ENCODE results near the gene KPTN. TPM values are rescaled to one million over a fixed set of nuclear protein-coding genes. Genes with fewer than 3 reads are reported as not detected.

Gene KPTN
- polyA plus RNA-seq, 1 experiment, result 12.1 TPM

- Histone ChIP-seq H3K27me3 (ENCODE audit: control insufficient read depth, insufficient read depth, low read length) (peaks cover 9% of the 10 kb centered on the region), H3K4me3 (ENCODE audit: low read depth, low read length) (no peak overlapping the region), H3K36me3 (ENCODE audit: control insufficient read depth, insufficient read depth, low read length) (no peaks in the 10 kb centered on the region)
- DNase-seq (ENCODE audit: low read depth), result no peak
- POLR2A ChIA-PET, result no interaction called here
- CTCF ChIA-PET, result interaction anchor here (1.3 to 2.7 kb wide), 2 partner anchors 8 to 40 kb away, joined by 3 to 19 read pairs; partner anchors contain the start of genes KPTN and NAPA
- no peak for TF ChIP-seq CTCF (IDR thresholded peaks at IDR 0.05; ENCODE audit: insufficient read depth, low read depth, low read length)
Measured at GRCh38 chr19:47475465-47475864, 8.6 kb downstream of the KPTN start.

DNA sequence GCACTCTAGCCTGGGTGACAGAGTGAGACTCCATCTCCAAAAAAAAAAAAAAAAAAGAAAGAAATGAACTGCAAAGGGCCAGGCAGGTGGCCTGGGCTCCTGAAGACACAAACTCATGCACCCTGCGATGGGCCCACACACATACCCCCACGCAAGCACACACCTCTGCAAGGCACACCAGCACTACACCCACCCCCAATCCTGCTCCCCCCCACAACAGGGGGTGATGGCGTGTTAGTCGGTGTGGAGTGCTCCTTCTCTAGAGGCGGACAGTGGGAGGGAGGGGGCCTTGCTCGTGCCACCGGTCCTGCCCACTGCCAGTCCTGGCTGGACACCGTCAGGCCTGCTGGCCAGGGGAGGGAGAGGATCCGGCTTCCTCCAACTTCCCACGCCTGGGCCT, 10.7 kb downstream of the KPTN start:
- no peak for DNase-seq (ENCODE audit: low read depth)
- POLR2A ChIA-PET, result no interaction called here
- Histone ChIP-seq H3K27me3 (ENCODE audit: control insufficient read depth, insufficient read depth, low read length) (peaks cover 25% of the 10 kb centered on the region), H3K4me3 (ENCODE audit: low read depth, low read length) (no peak overlapping the region), H3K36me3 (ENCODE audit: control insufficient read depth, insufficient read depth, low read length) (no peaks in the 10 kb centered on the region)
- CTCF ChIA-PET, result no interaction called here
- TF ChIP-seq CTCF (IDR thresholded peaks at IDR 0.05; ENCODE audit: insufficient read depth, low read depth, low read length), result no peak

DNA sequence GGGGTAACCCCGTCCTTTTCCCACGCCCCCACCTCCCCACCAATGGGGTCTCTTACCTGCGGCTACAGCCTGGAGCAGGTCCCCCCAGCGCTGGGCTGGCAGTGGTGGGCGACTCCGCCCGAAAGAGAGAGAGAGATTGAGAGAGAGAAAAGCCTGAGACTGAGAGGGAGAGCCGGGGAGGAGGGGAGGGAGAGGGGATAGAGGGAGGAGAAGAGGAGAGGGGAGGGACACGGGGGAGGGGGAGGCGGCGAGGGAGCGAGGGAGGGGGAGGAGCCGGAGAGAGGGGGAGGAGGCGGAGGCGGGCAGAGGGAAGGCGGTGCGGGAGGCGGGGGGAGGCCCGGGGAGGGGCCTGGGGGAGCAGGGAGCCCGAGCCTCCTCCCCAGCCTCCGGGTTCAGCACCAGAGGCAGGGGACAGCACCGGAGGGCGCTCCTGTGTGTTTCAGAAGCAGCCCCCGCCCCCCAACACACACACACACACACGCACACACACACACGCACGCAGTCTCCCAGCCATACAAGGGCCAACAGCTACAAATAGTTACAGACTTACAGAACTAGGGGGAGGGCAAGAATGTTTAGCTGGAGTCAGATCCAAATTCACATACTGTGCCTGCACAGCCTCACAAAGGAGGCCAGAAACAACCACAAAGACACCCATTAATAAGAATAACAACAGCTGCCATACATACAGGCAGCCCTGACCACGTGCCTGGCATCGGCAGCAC, 12.1 kb downstream of the KPTN start, which contains the start of gene SLC8A2:
Gene SLC8A2, minus strand, starts transcription at position 161 of the 725 bp plus-strand sequence. CDS start 5,490 bp downstream, outside the sequence.
- H3K27me3 ChIP-seq (ENCODE audit: control insufficient read depth, insufficient read depth, low read length), result peaks cover 25% of the 10 kb centered on the region
- ChIA-PET CTCF (interaction anchor here (0.6 to 1.5 kb wide), 3 partner anchors 12 to 285 kb away, joined by 3 to 9 read pairs (median 5); partner anchors contain the start of gene KPTN), POLR2A (no interaction called here)
- H3K36me3 ChIP-seq (ENCODE audit: control insufficient read depth, insufficient read depth, low read length), result no peaks in the 10 kb centered on the region
- H3K4me3 ChIP-seq (ENCODE audit: low read depth, low read length), result no peak within 1 kb of the TSS
- no peak for TF ChIP-seq CTCF (IDR thresholded peaks at IDR 0.05; ENCODE audit: insufficient read depth, low read depth, low read length)
- no peak for DNase-seq (ENCODE audit: low read depth)

DNA sequence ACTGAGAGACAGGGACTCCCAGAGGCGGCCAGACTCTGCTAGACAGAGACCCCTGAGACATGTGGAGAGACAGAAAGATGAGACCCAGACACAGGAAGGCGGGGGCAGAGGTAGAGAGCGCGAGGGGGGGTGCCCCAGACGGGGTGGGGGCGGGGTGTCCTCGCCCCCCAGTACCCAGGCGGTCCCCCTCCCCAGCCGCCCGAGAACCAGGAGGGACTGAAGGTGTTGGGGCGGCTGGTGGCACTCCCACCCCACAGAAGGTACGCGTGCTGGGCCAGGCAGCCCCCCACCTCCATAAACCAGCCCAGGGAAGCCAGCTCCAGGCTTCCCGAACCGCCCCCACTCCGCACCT, 12.7 kb downstream of the KPTN start:
- no peak for TF ChIP-seq CTCF (IDR thresholded peaks at IDR 0.05; ENCODE audit: insufficient read depth, low read depth, low read length)
- no peak for DNase-seq (ENCODE audit: low read depth)
- peaks cover 25% of the 10 kb centered on the region for H3K27me3 ChIP-seq (ENCODE audit: control insufficient read depth, insufficient read depth, low read length)
- POLR2A ChIA-PET, result no interaction called here
- CTCF ChIA-PET, result no interaction called here
- H3K36me3 ChIP-seq (ENCODE audit: control insufficient read depth, insufficient read depth, low read length), result no peaks in the 10 kb centered on the region
- no peak overlapping the region for H3K4me3 ChIP-seq (ENCODE audit: low read depth, low read length)

DNA sequence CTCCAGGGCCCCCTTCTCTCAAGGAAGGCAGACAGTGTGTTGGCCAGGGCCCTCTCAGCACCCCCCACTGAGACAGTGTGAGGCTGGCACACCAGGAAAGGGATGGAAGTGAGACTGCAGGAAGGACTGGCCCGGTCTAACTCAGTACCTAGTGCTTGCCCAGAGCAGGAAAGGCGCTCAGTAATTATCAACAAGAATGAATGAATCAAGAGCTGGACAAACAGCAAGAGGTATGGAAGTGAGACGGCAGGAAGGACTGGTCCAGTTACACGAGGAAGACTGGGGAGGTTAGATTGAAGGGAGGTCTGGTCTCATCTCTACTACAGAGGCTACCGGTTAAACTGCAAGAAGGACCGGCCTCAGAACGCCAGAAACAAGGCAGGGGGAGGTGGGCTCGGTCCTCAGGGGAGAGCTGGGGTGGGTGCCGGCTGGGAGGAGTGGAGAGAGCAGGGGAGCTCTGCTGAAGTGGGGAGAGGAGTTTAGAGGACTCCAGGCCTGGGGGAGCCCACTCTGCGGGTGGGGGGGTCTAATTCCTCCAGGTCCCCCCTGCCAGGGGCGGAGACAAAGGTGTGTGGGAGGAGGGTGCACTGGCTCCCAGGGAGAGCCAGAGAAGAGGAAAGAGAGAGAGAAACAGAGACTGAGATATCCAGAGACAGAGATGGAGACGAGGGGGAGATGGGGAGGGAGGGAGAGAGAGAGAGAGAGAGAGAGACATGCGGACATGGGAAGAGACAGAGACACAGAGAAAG, 13.4 kb downstream of the KPTN start:
- H3K36me3 ChIP-seq (ENCODE audit: control insufficient read depth, insufficient read depth, low read length), result no peaks in the 10 kb centered on the region
- DNase-seq (ENCODE audit: low read depth), result no peak
- ChIA-PET POLR2A (no interaction called here), CTCF (no interaction called here)
- TF ChIP-seq CTCF (IDR thresholded peaks at IDR 0.05; ENCODE audit: insufficient read depth, low read depth, low read length), result no peak
- H3K4me3 ChIP-seq (ENCODE audit: low read depth, low read length), result no peak overlapping the region
- H3K27me3 ChIP-seq (ENCODE audit: control insufficient read depth, insufficient read depth, low read length), result peaks cover 25% of the 10 kb centered on the region
